DMS53 treated with DMSO at 0.1 percent for 48 hours (cell line): Measurements from ENCODE around the gene PRH1.

ENCODE experiments used
- DNase-seq: peaks from one replicate; lab custom pipeline; 2025; ENCODE audit not compliant: unreplicated experiment; lab: John Stamatoyannopoulos, UW

Gene PRH1

DNA sequence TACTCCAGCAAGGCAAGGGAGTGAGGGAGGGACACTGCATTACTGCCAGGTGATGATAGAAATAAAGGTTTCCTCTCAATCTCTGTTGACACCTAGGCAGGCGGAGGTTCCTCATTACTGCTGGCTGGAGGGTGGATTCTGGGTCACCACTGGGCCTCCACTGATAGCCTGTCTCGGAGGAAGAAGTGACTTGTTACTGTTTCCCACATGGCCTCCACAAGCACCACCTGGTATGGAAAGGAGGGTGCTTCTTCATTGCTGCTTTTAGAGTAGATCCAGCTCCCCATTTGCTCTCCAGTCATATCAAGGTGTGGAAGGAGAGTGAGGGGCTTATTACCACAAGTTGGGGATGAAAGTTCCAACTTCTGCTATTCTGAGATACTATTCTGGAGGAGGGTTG lies 41.2 kb downstream of the PRH1 start:
- no peak for DNase-seq

DNA sequence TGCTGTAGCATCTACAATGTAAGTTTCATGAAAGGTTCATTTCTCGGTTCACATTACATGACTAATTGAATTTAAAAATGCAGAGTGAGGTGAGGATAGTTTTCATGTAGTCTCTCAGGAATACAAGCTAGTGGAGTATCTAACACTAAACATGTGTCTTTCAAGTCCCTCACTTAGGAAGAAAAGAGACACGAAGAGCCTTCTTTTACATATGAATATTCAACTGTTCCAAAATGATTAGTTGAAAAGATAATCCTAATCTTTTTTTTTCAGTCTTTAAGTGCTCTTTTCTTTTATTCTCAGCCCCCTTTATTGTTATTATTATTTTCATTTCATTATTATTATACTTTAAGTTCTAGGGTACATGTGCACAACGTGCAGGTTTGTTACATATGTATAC lies 45.6 kb downstream of the PRH1 start:
- DNase-seq = no peak
